Parathyroid adenoma (tissue), 2 donors: ENCODE measurements around the gene SKIDA1.

ENCODE experiments used
- H2AFZ ChIP-seq: fragments of 300-600 bp; sonication (generic); one replicate; pipeline ENCODE4 v1.7.0; 2017; ENCODE audit warnings: antibody characterized with exemption, mild to moderate bottlenecking
- H3K27ac ChIP-seq: fragments of 300-600 bp; sonication (generic); one replicate; pipeline ENCODE4 v1.7.0; 2017
- H3K27me3 ChIP-seq: fragments of 300-600 bp; sonication (generic); one replicate; pipeline ENCODE4 v1.7.0; 2017; ENCODE audit warnings: low read length; ENCODE audit not compliant: control insufficient read depth, insufficient read depth
- H3K36me3 ChIP-seq: fragments of 300-600 bp; sonication (generic); one replicate; pipeline ENCODE4 v1.7.0; 2017; ENCODE audit warnings: low read length; ENCODE audit not compliant: control insufficient read depth, insufficient read depth
- H3K4me1 ChIP-seq: fragments of 300-600 bp; sonication (generic); one replicate; pipeline ENCODE4 v1.7.0; 2017; ENCODE audit warnings: control low read depth
- H3K4me2 ChIP-seq: fragments of 300-600 bp; sonication (generic); one replicate; pipeline ENCODE4 v1.7.0; 2017; ENCODE audit warnings: low read length
- H3K4me3 ChIP-seq: fragments of 300-600 bp; sonication (generic); one replicate; pipeline ENCODE4 v1.7.0; 2017; ENCODE audit warnings: low read depth, low read length
- H3K79me2 ChIP-seq: fragments of 300-600 bp; sonication (generic); one replicate; pipeline ENCODE4 v1.7.0; 2017; ENCODE audit warnings: control low read depth
- H3K9ac ChIP-seq: fragments of 300-600 bp; sonication (generic); one replicate; pipeline ENCODE4 v1.7.0; 2017; ENCODE audit warnings: mild to moderate bottlenecking
- H3K9me3 ChIP-seq: fragments of 300-600 bp; sonication (generic); one replicate; pipeline ENCODE4 v1.7.0; 2017; ENCODE audit warnings: low read length; ENCODE audit not compliant: control insufficient read depth
- TF ChIP-seq, protein P1 (sequence below): fragments of 300-600 bp; sonication (generic); IDR thresholded peaks from one replicate; pipeline ENCODE4 v1.7.0; 2017; ENCODE audit warnings: antibody characterized with exemption, mild to moderate bottlenecking
- donor health status: primary hyperparathyroidism.

The SKIDA1 gene

GRCh38 chr10:21498377-21498776 lies 27.1 kb downstream of the SKIDA1 start:
- Histone ChIP-seq H3K9me3 (no peaks in the 10 kb centered on the region), H3K36me3 (no peaks in the 10 kb centered on the region), H3K4me2 (no peak overlapping the region), H3K27ac (no peak overlapping the region), H3K79me2 (no peaks in the 10 kb centered on the region), H3K27me3 (no peaks in the 10 kb centered on the region), H3K4me1 (no peaks in the 10 kb centered on the region), H3K9ac (no peak overlapping the region), H3K4me3 (no peak overlapping the region), H2AFZ (no peak overlapping the region)
- TF ChIP-seq, protein P1, sequence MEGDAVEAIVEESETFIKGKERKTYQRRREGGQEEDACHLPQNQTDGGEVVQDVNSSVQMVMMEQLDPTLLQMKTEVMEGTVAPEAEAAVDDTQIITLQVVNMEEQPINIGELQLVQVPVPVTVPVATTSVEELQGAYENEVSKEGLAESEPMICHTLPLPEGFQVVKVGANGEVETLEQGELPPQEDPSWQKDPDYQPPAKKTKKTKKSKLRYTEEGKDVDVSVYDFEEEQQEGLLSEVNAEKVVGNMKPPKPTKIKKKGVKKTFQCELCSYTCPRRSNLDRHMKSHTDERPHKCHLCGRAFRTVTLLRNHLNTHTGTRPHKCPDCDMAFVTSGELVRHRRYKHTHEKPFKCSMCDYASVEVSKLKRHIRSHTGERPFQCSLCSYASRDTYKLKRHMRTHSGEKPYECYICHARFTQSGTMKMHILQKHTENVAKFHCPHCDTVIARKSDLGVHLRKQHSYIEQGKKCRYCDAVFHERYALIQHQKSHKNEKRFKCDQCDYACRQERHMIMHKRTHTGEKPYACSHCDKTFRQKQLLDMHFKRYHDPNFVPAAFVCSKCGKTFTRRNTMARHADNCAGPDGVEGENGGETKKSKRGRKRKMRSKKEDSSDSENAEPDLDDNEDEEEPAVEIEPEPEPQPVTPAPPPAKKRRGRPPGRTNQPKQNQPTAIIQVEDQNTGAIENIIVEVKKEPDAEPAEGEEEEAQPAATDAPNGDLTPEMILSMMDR: no peak

- Histone ChIP-seq H3K79me2 (no peaks in the 10 kb centered on the region), H3K9ac (peak overlapping the region; percentile 32), H2AFZ (peak overlapping the region; percentile 89), H3K4me1 (no peaks in the 10 kb centered on the region), H3K27me3 (no peaks in the 10 kb centered on the region), H3K27ac (peak overlapping the region; percentile 87), H3K9me3 (no peaks in the 10 kb centered on the region), H3K4me3 (peak overlapping the region; percentile 90), H3K4me2 (peak overlapping the region; percentile 87), H3K36me3 (no peaks in the 10 kb centered on the region)
- TF ChIP-seq, protein P1: no peak
Observed at GRCh38 chr10:21497177-21497807, 28.2 kb downstream of the SKIDA1 start.

DNA sequence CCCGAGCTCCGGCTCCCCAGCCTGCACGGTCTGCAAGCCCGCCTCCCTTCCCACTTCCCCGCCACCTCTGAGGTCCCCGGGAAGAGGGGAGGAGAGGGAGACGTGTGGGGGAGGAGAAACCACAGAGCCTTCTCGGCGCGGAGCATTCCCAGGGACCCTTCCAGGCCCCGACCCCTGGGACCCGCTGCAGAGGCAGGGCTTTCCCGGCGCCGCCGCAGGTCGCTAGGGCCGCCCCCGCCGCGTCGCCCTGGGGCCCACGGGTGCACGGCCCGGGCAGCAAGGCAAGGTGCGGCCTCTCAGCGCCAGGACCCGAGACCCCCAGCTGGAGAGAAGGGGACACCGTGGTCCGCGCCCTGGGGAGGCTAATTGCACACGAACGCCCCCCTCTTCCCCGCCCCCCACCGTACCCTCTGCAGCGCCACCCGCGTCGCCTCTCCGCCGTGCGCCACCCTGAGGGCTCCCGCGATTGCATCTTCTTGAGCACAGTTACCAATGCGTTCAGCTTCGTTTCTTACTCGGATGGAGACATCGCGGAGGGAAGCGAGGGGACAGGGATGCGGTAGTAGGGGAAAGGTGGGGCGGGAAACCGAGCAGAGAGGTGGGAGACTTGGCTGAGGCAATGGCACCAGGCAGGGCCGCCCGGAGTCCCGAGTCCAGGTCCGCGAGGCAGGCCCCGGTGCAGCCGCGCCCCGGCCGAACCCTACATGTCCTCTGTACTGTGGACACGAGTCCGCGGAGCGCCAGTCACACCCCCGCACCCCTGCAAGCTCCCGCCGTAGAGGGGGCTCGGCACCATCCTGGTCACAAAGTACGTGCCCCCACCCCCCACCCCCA lies 28.9 kb downstream of the SKIDA1 start:
- H3K9ac ChIP-seq: peak overlapping the region; percentile 32
- H3K4me1 ChIP-seq: no peaks in the 10 kb centered on the region
- TF ChIP-seq, protein P1: peak; percentile 34
- H3K4me2 ChIP-seq: peak overlapping the region; percentile 87
- H3K9me3 ChIP-seq: no peaks in the 10 kb centered on the region
- peak overlapping the region; percentile 90 for H3K4me3 ChIP-seq
- no peaks in the 10 kb centered on the region for H3K79me2 ChIP-seq
- H3K36me3 ChIP-seq: no peaks in the 10 kb centered on the region
- peak overlapping the region; percentile 89 for H2AFZ ChIP-seq
- peak overlapping the region; percentile 87 for H3K27ac ChIP-seq
- H3K27me3 ChIP-seq: no peaks in the 10 kb centered on the region

- peak overlapping the region; percentile 87 for H3K27ac ChIP-seq
- H3K4me1 ChIP-seq: no peaks in the 10 kb centered on the region
- H3K9ac ChIP-seq: peak overlapping the region; percentile 32
- H3K4me3 ChIP-seq: peak overlapping the region; percentile 90
- no peaks in the 10 kb centered on the region for H3K36me3 ChIP-seq
- H3K79me2 ChIP-seq: no peaks in the 10 kb centered on the region
- no peaks in the 10 kb centered on the region for H3K9me3 ChIP-seq
- H3K4me2 ChIP-seq: peak overlapping the region; percentile 87
- peak overlapping the region; percentile 89 for H2AFZ ChIP-seq
- TF ChIP-seq, protein P1: peak; percentile 99
- H3K27me3 ChIP-seq: no peaks in the 10 kb centered on the region
Observed at GRCh38 chr10:21495752-21496342, 29.6 kb downstream of the SKIDA1 start.
